ENCODE measurements around the gene STK40. TPM values are rescaled to one million over a fixed set of nuclear protein-coding genes. Genes with fewer than 3 reads are reported as not detected.

Gene STK40
- total and polyA plus RNA-seq, 2 experiments from 2014 or later = 8.1 to 20.2 TPM

DNA sequence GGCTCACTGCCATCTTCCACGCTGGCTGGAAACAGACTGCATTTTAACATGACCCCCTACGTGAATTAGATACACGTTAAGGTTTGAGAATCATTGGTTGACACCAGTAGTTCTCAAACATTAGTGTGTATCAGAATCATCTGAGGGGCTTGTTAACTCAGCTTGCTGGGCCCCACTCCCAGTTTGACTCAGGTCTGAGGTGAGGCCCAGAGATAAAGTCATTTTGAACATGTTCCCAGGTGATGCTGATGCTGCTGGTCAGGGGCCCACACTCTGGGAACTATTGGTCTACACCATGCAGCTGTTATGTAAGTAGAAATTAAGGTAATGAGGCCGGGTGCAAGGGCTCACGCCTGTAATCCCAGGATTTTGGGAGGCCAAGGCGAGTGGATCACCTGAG is 10.6 kb upstream of the STK40 start:
- no peak for DNase-seq (ENCODE audit: low spot score)
- ATAC-seq = no peak
- Histone ChIP-seq H4K20me1 (replicated peaks; ENCODE audit: insufficient read depth) (no peaks in the 10 kb centered on the region), H3K9me2 (ENCODE audit: insufficient read depth) (no peaks in the 10 kb centered on the region), H3K4me3 (peak overlapping the region; percentile 95; the same call in 1 of the 2 replicates), H3F3A (replicated peaks; ENCODE audit: low read depth) (no peaks in the 10 kb centered on the region; the same call in 1 of the 2 replicates), H3K36me3 (ENCODE audit: insufficient read depth) (no peaks in the 10 kb centered on the region; the same call in 1 of the 2 replicates), H3K4me2 (peak overlapping the region; percentile 97; the same call in 1 of the 2 replicates), H2AFZ (no peak overlapping the region), H3K27ac (ENCODE audit: low read depth) (no peak overlapping the region), H3K79me2 (replicated peaks; ENCODE audit: insufficient read depth) (peaks cover 15% of the 10 kb centered on the region; the same call in 1 of the 2 replicates), H3K4me1 (ENCODE audit: insufficient read depth) (peaks cover 8% of the 10 kb centered on the region), H3K27me3 (ENCODE audit: insufficient read depth) (no peaks in the 10 kb centered on the region)
- Mint-ChIP-seq H3K27me3 (ENCODE audit: insufficient read depth, low read depth, poor library complexity) (peaks cover 14% of the 10 kb centered on the region), H3K9me3 (0 out of 3 replicates have a peak, but pooled peaks cover 2% of the 10 kb centered on the region), H3K27ac (peak overlapping the region; percentile 88), H3K4me1 (peaks cover 12% of the 10 kb centered on the region), H3K36me3 (ENCODE audit: low read depth) (peaks cover 27% of the 10 kb centered on the region), H3K4me3 (peak overlapping the region; percentile 93)
- TF ChIP-seq, protein P1, sequence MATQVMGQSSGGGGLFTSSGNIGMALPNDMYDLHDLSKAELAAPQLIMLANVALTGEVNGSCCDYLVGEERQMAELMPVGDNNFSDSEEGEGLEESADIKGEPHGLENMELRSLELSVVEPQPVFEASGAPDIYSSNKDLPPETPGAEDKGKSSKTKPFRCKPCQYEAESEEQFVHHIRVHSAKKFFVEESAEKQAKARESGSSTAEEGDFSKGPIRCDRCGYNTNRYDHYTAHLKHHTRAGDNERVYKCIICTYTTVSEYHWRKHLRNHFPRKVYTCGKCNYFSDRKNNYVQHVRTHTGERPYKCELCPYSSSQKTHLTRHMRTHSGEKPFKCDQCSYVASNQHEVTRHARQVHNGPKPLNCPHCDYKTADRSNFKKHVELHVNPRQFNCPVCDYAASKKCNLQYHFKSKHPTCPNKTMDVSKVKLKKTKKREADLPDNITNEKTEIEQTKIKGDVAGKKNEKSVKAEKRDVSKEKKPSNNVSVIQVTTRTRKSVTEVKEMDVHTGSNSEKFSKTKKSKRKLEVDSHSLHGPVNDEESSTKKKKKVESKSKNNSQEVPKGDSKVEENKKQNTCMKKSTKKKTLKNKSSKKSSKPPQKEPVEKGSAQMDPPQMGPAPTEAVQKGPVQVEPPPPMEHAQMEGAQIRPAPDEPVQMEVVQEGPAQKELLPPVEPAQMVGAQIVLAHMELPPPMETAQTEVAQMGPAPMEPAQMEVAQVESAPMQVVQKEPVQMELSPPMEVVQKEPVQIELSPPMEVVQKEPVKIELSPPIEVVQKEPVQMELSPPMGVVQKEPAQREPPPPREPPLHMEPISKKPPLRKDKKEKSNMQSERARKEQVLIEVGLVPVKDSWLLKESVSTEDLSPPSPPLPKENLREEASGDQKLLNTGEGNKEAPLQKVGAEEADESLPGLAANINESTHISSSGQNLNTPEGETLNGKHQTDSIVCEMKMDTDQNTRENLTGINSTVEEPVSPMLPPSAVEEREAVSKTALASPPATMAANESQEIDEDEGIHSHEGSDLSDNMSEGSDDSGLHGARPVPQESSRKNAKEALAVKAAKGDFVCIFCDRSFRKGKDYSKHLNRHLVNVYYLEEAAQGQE (IDR thresholded peaks at IDR 0.05; ENCODE audit: unreplicated experiment) = no peak
- no peak for TF ChIP-seq NANOG (IDR thresholded peaks at IDR 0.05; ENCODE audit: borderline replicate concordance)
- no peak for TF ChIP-seq JUNB (IDR thresholded peaks at IDR 0.05; ENCODE audit: unreplicated experiment)
- no peak for TF ChIP-seq POLR2AphosphoS5 (IDR thresholded peaks at IDR 0.05; ENCODE audit: low read depth)
- TF ChIP-seq, protein P2, sequence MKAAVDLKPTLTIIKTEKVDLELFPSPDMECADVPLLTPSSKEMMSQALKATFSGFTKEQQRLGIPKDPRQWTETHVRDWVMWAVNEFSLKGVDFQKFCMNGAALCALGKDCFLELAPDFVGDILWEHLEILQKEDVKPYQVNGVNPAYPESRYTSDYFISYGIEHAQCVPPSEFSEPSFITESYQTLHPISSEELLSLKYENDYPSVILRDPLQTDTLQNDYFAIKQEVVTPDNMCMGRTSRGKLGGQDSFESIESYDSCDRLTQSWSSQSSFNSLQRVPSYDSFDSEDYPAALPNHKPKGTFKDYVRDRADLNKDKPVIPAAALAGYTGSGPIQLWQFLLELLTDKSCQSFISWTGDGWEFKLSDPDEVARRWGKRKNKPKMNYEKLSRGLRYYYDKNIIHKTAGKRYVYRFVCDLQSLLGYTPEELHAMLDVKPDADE (IDR thresholded peaks at IDR 0.05) = no peak

DNA sequence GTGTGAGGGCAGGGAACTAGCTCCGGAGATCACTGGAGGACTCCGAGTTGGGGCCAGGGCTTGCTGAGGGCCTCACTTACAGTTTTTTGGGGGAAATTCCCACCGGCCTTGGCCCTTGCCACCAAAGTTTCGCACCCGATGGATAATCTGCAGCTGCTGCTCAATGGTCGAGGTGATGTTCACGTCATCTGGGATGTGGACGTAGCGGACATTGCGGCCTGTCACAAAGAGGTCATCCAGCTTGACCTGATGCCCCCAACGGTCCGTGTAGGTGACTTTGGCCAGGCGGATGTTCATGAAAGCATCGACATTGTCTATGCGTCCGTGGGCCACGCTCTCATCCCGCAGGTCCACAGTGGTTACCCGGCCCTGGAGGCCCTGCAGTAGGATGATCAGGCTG is 8.0 kb upstream of the STK40 start:
- Histone ChIP-seq H2AFZ (no peak overlapping the region), H3K27me3 (ENCODE audit: insufficient read depth) (no peaks in the 10 kb centered on the region), H3K4me2 (no peak overlapping the region), H3F3A (replicated peaks; ENCODE audit: low read depth) (no peaks in the 10 kb centered on the region; the same call in 1 of the 2 replicates), H3K79me2 (replicated peaks; ENCODE audit: insufficient read depth) (peaks cover 15% of the 10 kb centered on the region; the same call in 1 of the 2 replicates), H3K27ac (ENCODE audit: low read depth) (no peak overlapping the region), H3K36me3 (ENCODE audit: insufficient read depth) (no peaks in the 10 kb centered on the region; the same call in 1 of the 2 replicates), H3K9me2 (ENCODE audit: insufficient read depth) (no peaks in the 10 kb centered on the region), H3K4me1 (ENCODE audit: insufficient read depth) (peaks cover 8% of the 10 kb centered on the region), H3K4me3 (no peak overlapping the region), H4K20me1 (replicated peaks; ENCODE audit: insufficient read depth) (no peaks in the 10 kb centered on the region)
- peaks cover 40% of the 10 kb centered on the region for H3K36me3 Mint-ChIP-seq (ENCODE audit: low read depth)
- peaks cover 13% of the 10 kb centered on the region for H3K27me3 Mint-ChIP-seq (ENCODE audit: insufficient read depth, low read depth, poor library complexity)
- DNase-seq (ENCODE audit: low spot score) (no peak), ATAC-seq (no peak)
- H3K4me1 Mint-ChIP-seq = peaks cover 12% of the 10 kb centered on the region
- no peak overlapping the region for H3K27ac Mint-ChIP-seq
- H3K9me3 Mint-ChIP-seq = no peaks in the 10 kb centered on the region
- H3K4me3 Mint-ChIP-seq = no peak overlapping the region
- TF ChIP-seq, protein P1 (IDR thresholded peaks at IDR 0.05; ENCODE audit: unreplicated experiment) = no peak
- TF ChIP-seq STAT1 (IDR thresholded peaks at IDR 0.05; ENCODE audit: unreplicated experiment) = no peak
- TF ChIP-seq ZNF114 (CRISPR knock-in tag; IDR thresholded peaks at IDR 0.05) = no peak
